ENCODE measurements around the gene IL1RAPL2.
"Not testable (repeated sequence)": the region's sequence is repeated elsewhere in the genome, so short reads cannot be mapped to it uniquely, and the experiment has no call there.

Gene IL1RAPL2

GRCh38 chrX:105646592-105647372 is 1080.8 kb downstream of the IL1RAPL2 start:
- Histone ChIP-seq H3K9me3 (ENCODE audit: control insufficient read depth, insufficient read depth, low read length) (no peaks in the 10 kb centered on the region), H3K4me1 (ENCODE audit: control insufficient read depth, insufficient read depth, low read length) (peaks cover 7% of the 10 kb centered on the region), H3K4me3 (ENCODE audit: low read depth, low read length) (no peak overlapping the region), H3K36me3 (ENCODE audit: control insufficient read depth, insufficient read depth, low read length) (no peaks in the 10 kb centered on the region), H3K9ac (ENCODE audit: low read depth, low read length) (no peak overlapping the region), H3K27me3 (ENCODE audit: control insufficient read depth, insufficient read depth, low read length) (no peaks in the 10 kb centered on the region)

GRCh38 chrX:105647749-105648148 is 1081.8 kb downstream of the IL1RAPL2 start:
- H3K9me3 ChIP-seq (ENCODE audit: control insufficient read depth, insufficient read depth, low read length): no peaks in the 10 kb centered on the region
- H3K9ac ChIP-seq (ENCODE audit: low read depth, low read length): no peak overlapping the region

GRCh38 chrX:105648732-105649131 is 1082.7 kb downstream of the IL1RAPL2 start:
- H3K27me3 ChIP-seq (ENCODE audit: control insufficient read depth, insufficient read depth, low read length): no peaks in the 10 kb centered on the region

More at GRCh38 chrX:105647749-105648148, 1081.8 kb downstream of the IL1RAPL2 start:
- no peak overlapping the region for H3K4me3 ChIP-seq (ENCODE audit: low read depth, low read length)
- H3K27me3 ChIP-seq (ENCODE audit: control insufficient read depth, insufficient read depth, low read length): no peaks in the 10 kb centered on the region
- no peaks in the 10 kb centered on the region for H3K36me3 ChIP-seq (ENCODE audit: control insufficient read depth, insufficient read depth, low read length)
- H3K4me1 ChIP-seq (ENCODE audit: control insufficient read depth, insufficient read depth, low read length): peaks cover 7% of the 10 kb centered on the region

GRCh38 chrX:105650577-105650976 is 1084.6 kb downstream of the IL1RAPL2 start:
- Histone ChIP-seq H3K4me1 (ENCODE audit: control insufficient read depth, insufficient read depth, low read length) (peaks cover 7% of the 10 kb centered on the region), H3K9me3 (ENCODE audit: control insufficient read depth, insufficient read depth, low read length) (no peaks in the 10 kb centered on the region), H3K27me3 (ENCODE audit: control insufficient read depth, insufficient read depth, low read length) (no peaks in the 10 kb centered on the region), H3K36me3 (ENCODE audit: control insufficient read depth, insufficient read depth, low read length) (no peaks in the 10 kb centered on the region), H3K4me3 (ENCODE audit: low read depth, low read length) (no peak overlapping the region), H3K9ac (ENCODE audit: low read depth, low read length) (no peak overlapping the region)

More at GRCh38 chrX:105648732-105649131, 1082.7 kb downstream of the IL1RAPL2 start:
- peaks cover 7% of the 10 kb centered on the region for H3K4me1 ChIP-seq (ENCODE audit: control insufficient read depth, insufficient read depth, low read length)
- no peak overlapping the region for H3K9ac ChIP-seq (ENCODE audit: low read depth, low read length)
- H3K9me3 ChIP-seq (ENCODE audit: control insufficient read depth, insufficient read depth, low read length): no peaks in the 10 kb centered on the region
- H3K36me3 ChIP-seq (ENCODE audit: control insufficient read depth, insufficient read depth, low read length): no peaks in the 10 kb centered on the region
- H3K4me3 ChIP-seq (ENCODE audit: low read depth, low read length): no peak overlapping the region

- no peak overlapping the region for H3K9ac ChIP-seq (ENCODE audit: low read depth, low read length)
- no peaks in the 10 kb centered on the region for H3K9me3 ChIP-seq (ENCODE audit: control insufficient read depth, insufficient read depth, low read length)
- no peaks in the 10 kb centered on the region for H3K27me3 ChIP-seq (ENCODE audit: control insufficient read depth, insufficient read depth, low read length)
- H3K36me3 ChIP-seq (ENCODE audit: control insufficient read depth, insufficient read depth, low read length): no peaks in the 10 kb centered on the region
- no peak overlapping the region for H3K4me3 ChIP-seq (ENCODE audit: low read depth, low read length)
- peaks cover 7% of the 10 kb centered on the region for H3K4me1 ChIP-seq (ENCODE audit: control insufficient read depth, insufficient read depth, low read length)
Observed at GRCh38 chrX:105650986-105651385, 1085.0 kb downstream of the IL1RAPL2 start.

GRCh38 chrX:105653891-105654290 is 1087.9 kb downstream of the IL1RAPL2 start:
- no peak overlapping the region for H3K9ac ChIP-seq (ENCODE audit: low read depth, low read length)
- H3K36me3 ChIP-seq (ENCODE audit: control insufficient read depth, insufficient read depth, low read length): no peaks in the 10 kb centered on the region
- no peaks in the 10 kb centered on the region for H3K27me3 ChIP-seq (ENCODE audit: control insufficient read depth, insufficient read depth, low read length)
- no peak overlapping the region for H3K4me3 ChIP-seq (ENCODE audit: low read depth, low read length)
- H3K4me1 ChIP-seq (ENCODE audit: control insufficient read depth, insufficient read depth, low read length): no peaks in the 10 kb centered on the region
- no peaks in the 10 kb centered on the region for H3K9me3 ChIP-seq (ENCODE audit: control insufficient read depth, insufficient read depth, low read length)

- H3K9me3 ChIP-seq (ENCODE audit: control insufficient read depth, insufficient read depth, low read length): no peaks in the 10 kb centered on the region
- H3K36me3 ChIP-seq (ENCODE audit: control insufficient read depth, insufficient read depth, low read length): no peaks in the 10 kb centered on the region
- no peaks in the 10 kb centered on the region for H3K4me1 ChIP-seq (ENCODE audit: control insufficient read depth, insufficient read depth, low read length)
- no peak overlapping the region for H3K4me3 ChIP-seq (ENCODE audit: low read depth, low read length)
- no peaks in the 10 kb centered on the region for H3K27me3 ChIP-seq (ENCODE audit: control insufficient read depth, insufficient read depth, low read length)
- no peak overlapping the region for H3K9ac ChIP-seq (ENCODE audit: low read depth, low read length)
Observed at GRCh38 chrX:105658136-105658535, 1092.1 kb downstream of the IL1RAPL2 start.

GRCh38 chrX:105662248-105662647 is 1096.2 kb downstream of the IL1RAPL2 start:
- Histone ChIP-seq H3K9ac (ENCODE audit: low read depth, low read length) (no peak overlapping the region), H3K9me3 (ENCODE audit: control insufficient read depth, insufficient read depth, low read length) (no peaks in the 10 kb centered on the region), H3K4me3 (ENCODE audit: low read depth, low read length) (no peak overlapping the region), H3K36me3 (ENCODE audit: control insufficient read depth, insufficient read depth, low read length) (no peaks in the 10 kb centered on the region), H3K27me3 (ENCODE audit: control insufficient read depth, insufficient read depth, low read length) (no peaks in the 10 kb centered on the region), H3K4me1 (ENCODE audit: control insufficient read depth, insufficient read depth, low read length) (no peaks in the 10 kb centered on the region)

GRCh38 chrX:105664243-105664642 is 1098.2 kb downstream of the IL1RAPL2 start:
- Histone ChIP-seq H3K36me3 (ENCODE audit: control insufficient read depth, insufficient read depth, low read length) (no peaks in the 10 kb centered on the region), H3K9ac (ENCODE audit: low read depth, low read length) (no peak overlapping the region), H3K9me3 (ENCODE audit: control insufficient read depth, insufficient read depth, low read length) (no peaks in the 10 kb centered on the region), H3K27me3 (ENCODE audit: control insufficient read depth, insufficient read depth, low read length) (no peaks in the 10 kb centered on the region), H3K4me3 (ENCODE audit: low read depth, low read length) (no peak overlapping the region), H3K4me1 (ENCODE audit: control insufficient read depth, insufficient read depth, low read length) (no peaks in the 10 kb centered on the region)

GRCh38 chrX:105684288-105684687 is 1118.3 kb downstream of the IL1RAPL2 start:
- not testable (repeated sequence) for H3K4me1 ChIP-seq (ENCODE audit: control insufficient read depth, insufficient read depth, low read length); H3K9ac ChIP-seq (ENCODE audit: low read depth, low read length); H3K27me3 ChIP-seq (ENCODE audit: control insufficient read depth, insufficient read depth, low read length); H3K36me3 ChIP-seq (ENCODE audit: control insufficient read depth, insufficient read depth, low read length); H3K9me3 ChIP-seq (ENCODE audit: control insufficient read depth, insufficient read depth, low read length); H3K4me3 ChIP-seq (ENCODE audit: low read depth, low read length)

GRCh38 chrX:105694839-105695238 is 1128.8 kb downstream of the IL1RAPL2 start:
- Histone ChIP-seq H3K9ac (ENCODE audit: low read depth, low read length) (no peak overlapping the region), H3K4me3 (ENCODE audit: low read depth, low read length) (no peak overlapping the region), H3K9me3 (ENCODE audit: control insufficient read depth, insufficient read depth, low read length) (no peaks in the 10 kb centered on the region), H3K27me3 (ENCODE audit: control insufficient read depth, insufficient read depth, low read length) (no peaks in the 10 kb centered on the region), H3K36me3 (ENCODE audit: control insufficient read depth, insufficient read depth, low read length) (no peaks in the 10 kb centered on the region), H3K4me1 (ENCODE audit: control insufficient read depth, insufficient read depth, low read length) (peaks cover 2% of the 10 kb centered on the region)

- H3K36me3 ChIP-seq (ENCODE audit: control insufficient read depth, insufficient read depth, low read length): no peaks in the 10 kb centered on the region
- no peak overlapping the region for H3K9ac ChIP-seq (ENCODE audit: low read depth, low read length)
- no peaks in the 10 kb centered on the region for H3K9me3 ChIP-seq (ENCODE audit: control insufficient read depth, insufficient read depth, low read length)
- H3K27me3 ChIP-seq (ENCODE audit: control insufficient read depth, insufficient read depth, low read length): no peaks in the 10 kb centered on the region
- peaks cover 7% of the 10 kb centered on the region for H3K4me1 ChIP-seq (ENCODE audit: control insufficient read depth, insufficient read depth, low read length)
- H3K4me3 ChIP-seq (ENCODE audit: low read depth, low read length): no peak overlapping the region
Observed at GRCh38 chrX:105695451-105695850, 1129.5 kb downstream of the IL1RAPL2 start.
